Measurements from ENCODE around the gene KLHDC4.

The KLHDC4 gene

DNA sequence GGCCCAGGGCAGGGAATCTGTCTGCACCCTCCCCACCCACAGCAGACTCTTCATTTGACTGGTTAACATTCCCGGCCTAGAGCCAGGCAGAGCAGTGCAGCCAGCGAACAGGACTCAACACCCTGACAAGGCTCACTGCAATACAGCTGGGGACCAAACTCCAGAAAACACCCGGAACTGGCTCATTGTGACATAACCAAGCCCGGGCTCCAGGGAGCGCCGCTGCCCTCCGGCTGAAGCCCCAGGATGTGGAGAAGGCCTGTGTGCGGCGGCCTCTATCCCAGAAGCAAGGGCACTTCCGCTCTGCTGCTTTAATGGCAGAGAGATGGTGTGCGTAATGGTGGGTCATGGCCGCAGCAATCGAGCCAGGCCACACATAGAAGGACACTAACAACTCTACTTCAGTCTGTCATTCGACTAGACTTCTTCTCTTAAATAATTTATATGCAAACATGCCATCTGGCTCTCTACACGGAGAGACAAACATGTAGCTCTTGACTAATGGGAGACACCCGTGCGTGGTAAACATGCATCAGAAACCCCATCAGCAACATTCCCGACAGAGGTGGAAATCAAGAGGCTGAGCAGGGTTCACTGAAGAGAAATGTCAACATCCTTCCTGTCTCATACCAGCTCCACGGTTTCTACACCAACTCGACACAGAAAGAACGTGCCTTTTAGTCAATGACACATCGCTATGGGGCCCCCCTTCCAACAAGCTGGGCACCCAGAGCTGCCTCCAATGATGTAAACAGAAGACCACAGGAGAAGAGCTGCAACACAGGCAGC lies 18.0 kb downstream of the KLHDC4 start:
- no peaks in the 10 kb centered on the region for H3K27me3 ChIP-seq (ENCODE audit: low read length)
- TF ChIP-seq EZH2phosphoT487 (conservative IDR thresholded peaks at IDR 0.05; ENCODE audit: low read length) = no peak
- TF ChIP-seq, protein P1, sequence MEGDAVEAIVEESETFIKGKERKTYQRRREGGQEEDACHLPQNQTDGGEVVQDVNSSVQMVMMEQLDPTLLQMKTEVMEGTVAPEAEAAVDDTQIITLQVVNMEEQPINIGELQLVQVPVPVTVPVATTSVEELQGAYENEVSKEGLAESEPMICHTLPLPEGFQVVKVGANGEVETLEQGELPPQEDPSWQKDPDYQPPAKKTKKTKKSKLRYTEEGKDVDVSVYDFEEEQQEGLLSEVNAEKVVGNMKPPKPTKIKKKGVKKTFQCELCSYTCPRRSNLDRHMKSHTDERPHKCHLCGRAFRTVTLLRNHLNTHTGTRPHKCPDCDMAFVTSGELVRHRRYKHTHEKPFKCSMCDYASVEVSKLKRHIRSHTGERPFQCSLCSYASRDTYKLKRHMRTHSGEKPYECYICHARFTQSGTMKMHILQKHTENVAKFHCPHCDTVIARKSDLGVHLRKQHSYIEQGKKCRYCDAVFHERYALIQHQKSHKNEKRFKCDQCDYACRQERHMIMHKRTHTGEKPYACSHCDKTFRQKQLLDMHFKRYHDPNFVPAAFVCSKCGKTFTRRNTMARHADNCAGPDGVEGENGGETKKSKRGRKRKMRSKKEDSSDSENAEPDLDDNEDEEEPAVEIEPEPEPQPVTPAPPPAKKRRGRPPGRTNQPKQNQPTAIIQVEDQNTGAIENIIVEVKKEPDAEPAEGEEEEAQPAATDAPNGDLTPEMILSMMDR (IDR thresholded peaks at IDR 0.05; ENCODE audit: insufficient read depth, low read length, poor library complexity, severe bottlenecking) = no peak
- H2AFZ ChIP-seq (ENCODE audit: low read depth, low read length, severe bottlenecking) = no peak overlapping the region
- peaks cover 25% of the 10 kb centered on the region; the same call in 1 of the 2 replicates for H3K79me2 ChIP-seq (ENCODE audit: insufficient read depth, low read length)
- H3K36me3 ChIP-seq (ENCODE audit: low read length) = 0 out of 2 replicates have a peak, but pooled peaks cover 2% of the 10 kb centered on the region
- no peaks in the 10 kb centered on the region for H3K9me2 ChIP-seq (replicated peaks; ENCODE audit: insufficient read depth, low read length)
- no peaks in the 10 kb centered on the region for H3F3A ChIP-seq (ENCODE audit: insufficient read depth)
- no peak overlapping the region for H3K4me2 ChIP-seq (ENCODE audit: low read depth, low read length, poor library complexity, severe bottlenecking)
- H3K9ac ChIP-seq (ENCODE audit: low read length) = no peak overlapping the region
- no peaks in the 10 kb centered on the region for H3K9me3 ChIP-seq (ENCODE audit: insufficient read depth, low read length)
- no peak overlapping the region for H3K27ac ChIP-seq (ENCODE audit: low read depth, low read length)
- no peak overlapping the region for H3K4me3 ChIP-seq (ENCODE audit: insufficient read depth, low read length, poor library complexity, severe bottlenecking)
- no peaks in the 10 kb centered on the region for H4K20me1 ChIP-seq (ENCODE audit: low read depth, low read length)

DNA sequence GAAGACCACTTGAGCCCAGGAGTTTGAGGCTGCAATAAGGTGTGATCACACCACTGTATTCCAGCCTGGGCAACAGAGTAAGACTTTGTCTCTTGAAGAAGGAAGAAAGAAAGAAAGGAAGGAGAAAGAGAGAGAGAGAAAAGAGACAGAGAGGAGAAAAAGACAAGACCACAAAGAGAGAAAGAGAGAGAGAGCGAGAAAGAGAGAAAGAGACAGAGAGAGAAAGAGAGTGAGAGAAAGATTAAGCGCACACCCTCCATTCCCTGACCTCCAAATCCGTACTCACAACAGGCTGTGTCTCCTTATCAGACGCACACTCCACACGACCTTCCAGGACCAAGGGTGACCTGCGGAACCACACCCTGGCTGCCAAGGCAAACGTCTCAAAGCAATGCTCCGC lies 19.6 kb downstream of the KLHDC4 start:
- no peaks in the 10 kb centered on the region for H3K27me3 ChIP-seq (ENCODE audit: low read length)
- 0 out of 2 replicates have a peak, but pooled peaks cover 2% of the 10 kb centered on the region for H3K36me3 ChIP-seq (ENCODE audit: low read length)
- no peaks in the 10 kb centered on the region for H4K20me1 ChIP-seq (ENCODE audit: low read depth, low read length)
- H3F3A ChIP-seq (ENCODE audit: insufficient read depth) = no peaks in the 10 kb centered on the region
- no peak overlapping the region for H2AFZ ChIP-seq (ENCODE audit: low read depth, low read length, severe bottlenecking)
- no peaks in the 10 kb centered on the region for H3K9me2 ChIP-seq (replicated peaks; ENCODE audit: insufficient read depth, low read length)
- no peaks in the 10 kb centered on the region for H3K9me3 ChIP-seq (ENCODE audit: insufficient read depth, low read length)
- no peak overlapping the region for H3K4me2 ChIP-seq (ENCODE audit: low read depth, low read length, poor library complexity, severe bottlenecking)
- TF ChIP-seq EZH2phosphoT487 (conservative IDR thresholded peaks at IDR 0.05; ENCODE audit: low read length) = no peak
- TF ChIP-seq, protein P1 (IDR thresholded peaks at IDR 0.05; ENCODE audit: insufficient read depth, low read length, poor library complexity, severe bottlenecking) = no peak
- no peak overlapping the region for H3K4me3 ChIP-seq (ENCODE audit: insufficient read depth, low read length, poor library complexity, severe bottlenecking)
- H3K27ac ChIP-seq (ENCODE audit: low read depth, low read length) = no peak overlapping the region
- H3K9ac ChIP-seq (ENCODE audit: low read length) = no peak overlapping the region
- peaks cover 30% of the 10 kb centered on the region for H3K79me2 ChIP-seq (ENCODE audit: insufficient read depth, low read length)

DNA sequence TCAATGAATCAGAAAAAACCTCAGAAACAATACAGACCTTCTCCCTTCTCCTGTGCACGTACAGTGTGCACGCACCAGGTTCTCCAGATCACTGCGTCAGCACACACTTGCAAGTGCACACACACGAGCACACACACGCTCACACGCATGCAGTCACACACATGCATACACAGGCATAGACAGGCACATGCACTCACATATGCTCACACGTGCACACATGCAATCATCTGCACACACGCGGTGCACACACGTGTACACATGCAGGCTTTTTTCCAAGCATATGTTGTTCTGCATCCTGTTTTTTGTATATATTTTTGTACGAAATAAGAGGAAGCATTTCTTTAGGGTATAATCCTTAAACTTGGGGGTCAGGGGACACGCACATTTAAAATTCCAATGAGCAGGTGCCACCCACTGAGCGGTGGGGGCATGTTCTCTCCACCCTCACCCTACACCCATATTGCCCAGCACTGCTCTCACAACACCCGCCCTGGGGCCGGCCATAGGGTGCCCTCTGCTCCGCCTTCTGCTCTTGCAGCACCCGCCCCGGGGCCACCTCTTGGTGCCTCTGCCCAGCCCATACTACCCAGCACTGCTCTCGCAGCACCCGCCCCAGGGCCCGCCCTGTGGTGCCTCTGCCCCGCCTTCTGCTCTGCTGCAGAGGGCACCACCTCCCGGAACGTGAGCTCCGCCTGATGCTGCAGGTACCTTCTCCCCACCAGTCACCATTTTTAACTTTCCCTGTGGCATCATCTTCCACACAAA lies 20.9 kb downstream of the KLHDC4 start:
- TF ChIP-seq, protein P1 (IDR thresholded peaks at IDR 0.05; ENCODE audit: insufficient read depth, low read length, poor library complexity, severe bottlenecking) = no peak
- H2AFZ ChIP-seq (ENCODE audit: low read depth, low read length, severe bottlenecking) = no peak overlapping the region
- H3K4me3 ChIP-seq (ENCODE audit: insufficient read depth, low read length, poor library complexity, severe bottlenecking) = no peak overlapping the region
- H3K79me2 ChIP-seq (ENCODE audit: insufficient read depth, low read length) = peaks cover 42% of the 10 kb centered on the region
- H3F3A ChIP-seq (ENCODE audit: insufficient read depth) = no peaks in the 10 kb centered on the region
- H3K4me2 ChIP-seq (ENCODE audit: low read depth, low read length, poor library complexity, severe bottlenecking) = no peak overlapping the region
- H3K36me3 ChIP-seq (ENCODE audit: low read length) = peaks cover 2% of the 10 kb centered on the region; the same call in 1 of the 2 replicates
- no peak overlapping the region for H3K27ac ChIP-seq (ENCODE audit: low read depth, low read length)
- H3K9me2 ChIP-seq (replicated peaks; ENCODE audit: insufficient read depth, low read length) = no peaks in the 10 kb centered on the region
- H3K27me3 ChIP-seq (ENCODE audit: low read length) = no peaks in the 10 kb centered on the region
- H4K20me1 ChIP-seq (ENCODE audit: low read depth, low read length) = no peaks in the 10 kb centered on the region
- no peak overlapping the region for H3K9ac ChIP-seq (ENCODE audit: low read length)
- no peaks in the 10 kb centered on the region for H3K9me3 ChIP-seq (ENCODE audit: insufficient read depth, low read length)

All from SU-DHL-6 (cell line).